ENCODE results near the gene EIF4B.

DNA sequence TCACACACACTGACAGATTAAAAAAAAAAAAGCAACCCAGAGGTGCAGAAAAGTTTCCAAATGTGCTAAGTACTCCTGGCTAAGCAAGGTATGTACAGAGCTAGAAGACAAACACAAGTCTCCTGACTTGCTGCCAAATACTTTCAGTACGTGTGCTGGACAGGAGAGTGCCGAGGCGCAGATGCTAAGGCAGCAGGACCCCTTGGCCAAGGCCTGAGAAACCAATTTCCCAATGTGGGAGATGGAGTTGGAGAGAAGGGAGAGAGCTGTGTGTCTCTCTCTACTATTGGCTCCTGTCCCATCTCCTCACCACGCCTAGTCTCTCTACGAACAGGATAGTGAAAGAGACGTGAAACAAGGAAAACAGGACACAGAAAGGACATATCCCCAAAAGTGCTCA lies 67.6 kb downstream of the EIF4B start:
- TF ChIP-seq, protein P1, sequence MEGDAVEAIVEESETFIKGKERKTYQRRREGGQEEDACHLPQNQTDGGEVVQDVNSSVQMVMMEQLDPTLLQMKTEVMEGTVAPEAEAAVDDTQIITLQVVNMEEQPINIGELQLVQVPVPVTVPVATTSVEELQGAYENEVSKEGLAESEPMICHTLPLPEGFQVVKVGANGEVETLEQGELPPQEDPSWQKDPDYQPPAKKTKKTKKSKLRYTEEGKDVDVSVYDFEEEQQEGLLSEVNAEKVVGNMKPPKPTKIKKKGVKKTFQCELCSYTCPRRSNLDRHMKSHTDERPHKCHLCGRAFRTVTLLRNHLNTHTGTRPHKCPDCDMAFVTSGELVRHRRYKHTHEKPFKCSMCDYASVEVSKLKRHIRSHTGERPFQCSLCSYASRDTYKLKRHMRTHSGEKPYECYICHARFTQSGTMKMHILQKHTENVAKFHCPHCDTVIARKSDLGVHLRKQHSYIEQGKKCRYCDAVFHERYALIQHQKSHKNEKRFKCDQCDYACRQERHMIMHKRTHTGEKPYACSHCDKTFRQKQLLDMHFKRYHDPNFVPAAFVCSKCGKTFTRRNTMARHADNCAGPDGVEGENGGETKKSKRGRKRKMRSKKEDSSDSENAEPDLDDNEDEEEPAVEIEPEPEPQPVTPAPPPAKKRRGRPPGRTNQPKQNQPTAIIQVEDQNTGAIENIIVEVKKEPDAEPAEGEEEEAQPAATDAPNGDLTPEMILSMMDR (IDR thresholded peaks at IDR 0.05), result no peak
- no peak for TF ChIP-seq EZH2 (IDR thresholded peaks at IDR 0.05; ENCODE audit: borderline replicate concordance, insufficient read depth, low read depth, low read length, poor library complexity, severe bottlenecking)
